Cardiac fibroblast (primary cell): ENCODE results near the gene CERK.

ENCODE experiments used
- DNase-seq, 2 donors: peaks; one replicate each; pipeline versions ENCODE4 v3.0.0 to v3.0.0-alpha.2; 2010; ENCODE audit warnings: low read depth in 2 of 2
- H3K4me3 ChIP-seq, 2 donors: replicated peaks in 1 of 2; 1 replicate in 1 of 2; 2 replicates in 1 of 2; pipeline ENCODE4 v1.5.1; 2011; ENCODE audit warnings: low read depth in 2 of 2, low read length in 2 of 2, mild to moderate bottlenecking in 2 of 2, moderate library complexity in 1 of 2
- TF ChIP-seq, protein P1 (sequence below): IDR thresholded peaks from one replicate; pipeline ENCODE4 v1.5.1; 2011; ENCODE audit warnings: low read depth, mild to moderate bottlenecking, low read length, inconsistent platforms

CERK gene

GRCh38 chr22:46661221-46661851 is 76.7 kb downstream of the CERK start:
- DNase-seq: peak; percentile 65 to 81
- no peak overlapping the region for H3K4me3 ChIP-seq

DNA sequence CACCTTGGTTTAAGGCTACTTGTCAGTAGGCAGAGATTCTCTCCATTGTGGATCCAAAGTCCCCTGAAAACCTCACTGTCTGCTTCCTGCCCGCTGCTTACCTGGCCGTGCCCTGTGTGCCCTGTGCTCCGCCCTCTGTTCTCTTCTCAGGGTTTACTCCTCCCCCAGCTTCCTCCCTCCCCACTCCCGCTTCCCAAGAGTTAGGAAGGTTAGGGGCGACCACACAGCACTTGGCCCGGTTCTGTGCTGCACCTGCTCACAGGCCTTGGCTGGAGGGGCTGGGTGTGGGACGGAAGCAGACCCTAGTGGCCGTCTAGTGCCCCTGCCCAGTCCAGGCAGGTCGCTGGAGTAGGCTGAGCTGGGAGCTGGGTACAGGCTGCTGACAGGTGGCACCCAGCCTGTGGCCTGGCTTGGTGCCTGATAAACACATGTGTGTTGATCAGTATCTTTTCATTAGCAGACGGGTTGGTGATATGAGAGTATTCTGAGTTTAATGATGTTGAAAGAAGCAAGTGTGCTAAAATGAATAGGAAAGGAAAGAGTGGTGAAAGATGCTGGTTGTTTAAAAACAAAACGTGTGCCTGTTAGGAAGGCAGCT is 77.3 kb downstream of the CERK start:
- TF ChIP-seq, protein P1, sequence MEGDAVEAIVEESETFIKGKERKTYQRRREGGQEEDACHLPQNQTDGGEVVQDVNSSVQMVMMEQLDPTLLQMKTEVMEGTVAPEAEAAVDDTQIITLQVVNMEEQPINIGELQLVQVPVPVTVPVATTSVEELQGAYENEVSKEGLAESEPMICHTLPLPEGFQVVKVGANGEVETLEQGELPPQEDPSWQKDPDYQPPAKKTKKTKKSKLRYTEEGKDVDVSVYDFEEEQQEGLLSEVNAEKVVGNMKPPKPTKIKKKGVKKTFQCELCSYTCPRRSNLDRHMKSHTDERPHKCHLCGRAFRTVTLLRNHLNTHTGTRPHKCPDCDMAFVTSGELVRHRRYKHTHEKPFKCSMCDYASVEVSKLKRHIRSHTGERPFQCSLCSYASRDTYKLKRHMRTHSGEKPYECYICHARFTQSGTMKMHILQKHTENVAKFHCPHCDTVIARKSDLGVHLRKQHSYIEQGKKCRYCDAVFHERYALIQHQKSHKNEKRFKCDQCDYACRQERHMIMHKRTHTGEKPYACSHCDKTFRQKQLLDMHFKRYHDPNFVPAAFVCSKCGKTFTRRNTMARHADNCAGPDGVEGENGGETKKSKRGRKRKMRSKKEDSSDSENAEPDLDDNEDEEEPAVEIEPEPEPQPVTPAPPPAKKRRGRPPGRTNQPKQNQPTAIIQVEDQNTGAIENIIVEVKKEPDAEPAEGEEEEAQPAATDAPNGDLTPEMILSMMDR: no peak
- no peak overlapping the region for H3K4me3 ChIP-seq
- DNase-seq: no peak

More at GRCh38 chr22:46661221-46661851, 76.7 kb downstream of the CERK start:
- TF ChIP-seq, protein P1: no peak

DNA sequence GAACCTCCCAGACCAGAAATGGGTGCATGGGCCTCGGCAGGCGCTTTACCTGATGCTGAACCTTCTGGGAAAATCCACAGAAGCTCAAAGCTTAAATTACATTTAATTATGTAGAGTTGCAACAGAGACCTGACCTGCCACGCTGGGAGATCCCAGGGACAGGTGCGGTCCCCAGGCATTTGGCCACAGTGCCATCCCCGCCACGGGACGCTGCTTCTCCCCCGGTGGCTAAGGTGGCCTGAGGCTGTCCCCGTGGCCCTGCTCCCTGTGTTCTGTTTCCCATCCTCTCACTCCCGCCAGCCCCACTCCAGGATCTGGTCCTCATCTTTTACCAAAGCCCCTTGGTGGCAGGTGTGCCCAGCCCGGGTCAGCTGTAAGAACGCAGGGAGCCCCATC is 78.3 kb downstream of the CERK start:
- no peak for DNase-seq

GRCh38 chr22:46659059-46659790 is 78.8 kb downstream of the CERK start:
- DNase-seq: no peak
- no peak overlapping the region for H3K4me3 ChIP-seq
- TF ChIP-seq, protein P1: no peak

More for the DNA sequence above, 78.3 kb downstream of the CERK start:
- TF ChIP-seq, protein P1: no peak
- no peak overlapping the region for H3K4me3 ChIP-seq

GRCh38 chr22:46657996-46658947 is 79.8 kb downstream of the CERK start:
- no peak for DNase-seq
- H3K4me3 ChIP-seq: no peak overlapping the region
- TF ChIP-seq, protein P1: no peak

GRCh38 chr22:46657655-46657953 is 80.4 kb downstream of the CERK start:
- TF ChIP-seq, protein P1: no peak
- H3K4me3 ChIP-seq: no peak overlapping the region
- no peak for DNase-seq
